HCT116 (cell line): ENCODE data around the gene TLR8. TPM values are rescaled to one million over a fixed set of nuclear protein-coding genes. Genes with fewer than 3 reads are reported as not detected.

ENCODE experiments used
- ATAC-seq: fragments of 200-7000 bp; cut with Tn5 transposase; 2 replicates; pipeline ENCODE4 v1.9.1; 2020; ENCODE audit warnings: mild to moderate bottlenecking, moderate library complexity
- BruUV-seq: library from RNA; stranded (reverse); fragments of 400-500 nt; replicated peaks from 2 replicates; lab custom pipeline; 2021; lab: Mats Ljungman, UMichigan
- CTCF ChIA-PET: fragments of 300-600 bp; sonication (Branson Sonifier 250); formaldehyde crosslinking; loops from one replicate; lab custom pipeline; 2021; ENCODE audit warnings: antibody characterized with exemption; lab: Charles Lee
- POLR2A ChIA-PET: fragments of 300-600, 350-600 bp; sonication (Branson Sonifier 250); formaldehyde crosslinking; loops from one replicate; lab custom pipeline; 2021; ENCODE audit warnings: antibody characterized with exemption; lab: Charles Lee
- RAD21 ChIA-PET, 2 experiments: fragments of 300-600 bp; sonication (Branson Sonifier 250); formaldehyde crosslinking; loops; one replicate each; lab custom pipeline; 2023; ENCODE audit warnings: low total read pairs in 2 of 2; ENCODE audit not compliant: uncharacterized antibody in 2 of 2, unreplicated experiment in 2 of 2, low non-redundant PET in 1 of 2; lab: Charles Lee
- DNase-seq: peaks from one replicate; pipeline ENCODE4 v3.0.0-alpha.2; 2010; ENCODE audit warnings: low read depth, low spot score
- H2AFZ ChIP-seq: fragments of 200-600 bp; shearing (Covaris generic), sonication (generic); 2 replicates; pipeline ENCODE4 v1.6.1; 2017; ENCODE audit warnings: low read depth, mixed run types, mixed read lengths, antibody characterized with exemption, low read length; ENCODE audit not compliant: poor library complexity, severe bottlenecking
- H3K27ac ChIP-seq: 2 replicates; pipeline ENCODE4 v1.5.1; 2012; ENCODE audit warnings: low read depth, low read length
- H3K27me3 ChIP-seq: fragments of 200-600 bp; sonication (generic); 2 replicates; pipeline ENCODE4 v1.6.1; 2016; ENCODE audit warnings: mixed run types, low read length, mixed read lengths; ENCODE audit not compliant: insufficient read depth
- H3K36me3 ChIP-seq, 2 experiments: fragments of 200-500 bp in 1 of 2; fragments of 200-600 bp in 1 of 2; sonication (Bioruptor generic) in 1 of 2; sonication (generic) in 1 of 2; 2 replicates each; pipeline versions ENCODE4 v1.5.1 to v1.6.1; 2014 to 2016; ENCODE audit warnings: low read length in 2 of 2, inconsistent platforms in 1 of 2, mixed read lengths in 1 of 2, mixed run types in 1 of 2; ENCODE audit not compliant: insufficient read depth in 2 of 2, control insufficient read depth in 1 of 2
- H3K4me1 ChIP-seq, 2 experiments: fragments of 200-600 bp in 1 of 2; sonication (generic) in 1 of 2; 2 replicates each; pipeline versions ENCODE4 v1.5.1 to v1.6.1; 2012 to 2017; ENCODE audit warnings: low read length in 2 of 2, inconsistent platforms in 1 of 2, mild to moderate bottlenecking in 1 of 2, mixed read lengths in 1 of 2, mixed run types in 1 of 2, moderate library complexity in 1 of 2; ENCODE audit not compliant: insufficient read depth in 2 of 2, control insufficient read depth in 1 of 2
- H3K4me2 ChIP-seq: fragments of 200-600 bp; sonication (generic); 2 replicates; pipeline ENCODE4 v1.6.1; 2017; ENCODE audit warnings: mixed run types, low read length, mixed read lengths
- H3K4me3 ChIP-seq, 2 experiments: fragments of 200-600 bp in 1 of 2; sonication (generic) in 1 of 2; replicated peaks in 1 of 2; 2 replicates each; pipeline ENCODE4 v1.5.1; 2011 to 2016; ENCODE audit warnings: low read length in 2 of 2, control low read depth in 1 of 2, low read depth in 1 of 2, mild to moderate bottlenecking in 1 of 2, mixed read lengths in 1 of 2, mixed run types in 1 of 2
- H3K79me2 ChIP-seq: fragments of 200-600 bp; sonication (generic); 2 replicates; pipeline ENCODE4 v1.6.1; 2017; ENCODE audit warnings: mild to moderate bottlenecking, mixed run types, low read length, moderate library complexity, mixed read lengths; ENCODE audit not compliant: insufficient read depth
- H3K9ac ChIP-seq: fragments of 200-600 bp; sonication (generic); 2 replicates; pipeline ENCODE4 v1.6.1; 2016; ENCODE audit warnings: low read length, mixed read lengths
- H3K9me2 ChIP-seq: fragments of 200-600 bp; sonication (generic), shearing (Covaris generic); 2 replicates; pipeline ENCODE4 v1.6.1; 2017; ENCODE audit warnings: mixed run types, mild to moderate bottlenecking, moderate library complexity; ENCODE audit not compliant: insufficient read depth
- H3K9me3 ChIP-seq, 2 experiments: fragments of 200-500 bp in 1 of 2; fragments of 200-600 bp in 1 of 2; sonication (Bioruptor generic) in 1 of 2; sonication (generic) in 1 of 2; 2 replicates each; pipeline ENCODE4 v1.6.1; 2014 to 2017; ENCODE audit warnings: low read length in 2 of 2, mixed read lengths in 2 of 2, inconsistent platforms in 1 of 2, low read depth in 1 of 2, mild to moderate bottlenecking in 1 of 2, mixed run types in 1 of 2, moderate library complexity in 1 of 2; ENCODE audit not compliant: control insufficient read depth in 1 of 2, insufficient read depth in 1 of 2
- H4K20me1 ChIP-seq: fragments of 200-600 bp; sonication (generic), shearing (Covaris generic); 2 replicates; pipeline ENCODE4 v1.6.1; 2017; ENCODE audit warnings: mixed run types, mild to moderate bottlenecking, moderate library complexity; ENCODE audit not compliant: insufficient read depth
- CEBPB ChIP-seq: IDR thresholded peaks from 2 replicates; pipeline ENCODE4 v1.6.1; 2012; ENCODE audit warnings: low read depth
- EZH2phosphoT487 ChIP-seq: fragments of 200-600 bp; IDR thresholded peaks from 2 replicates; pipeline ENCODE4 v1.6.1; 2018; ENCODE audit warnings: antibody characterized with exemption, borderline replicate concordance
- JUND ChIP-seq: IDR thresholded peaks from 2 replicates; pipeline ENCODE4 v1.6.1; 2012
- RAD21 ChIP-seq: IDR thresholded peaks from 2 replicates; pipeline ENCODE4 v1.6.1; 2012; ENCODE audit warnings: low read depth, mild to moderate bottlenecking
- ZFX ChIP-seq: fragments of 450-650 bp; IDR thresholded peaks from 2 replicates; pipeline ENCODE4 v1.6.1; 2017
- intact Hi-C: fragments of 100-400 bp; cut with micrococcal nuclease; formaldehyde crosslinking; loops from 2 replicates; pipeline ENCODE4 v1.10.0; 2022
- total RNA-seq: library from RNA; stranded (reverse); gene quantifications from one replicate; pipeline ENCODE4 v1.2.1, GENCODE V29; 2021; ENCODE audit not compliant: unreplicated experiment
- TF ChIP-seq, protein P1 (sequence below): IDR thresholded peaks from 2 replicates; pipeline ENCODE4 v1.6.1; 2011; ENCODE audit warnings: mild to moderate bottlenecking, low read length, moderate library complexity; ENCODE audit not compliant: insufficient replicate concordance; ENCODE audit errors: extremely low read depth

Gene TLR8
- total RNA-seq, 1 experiment from 2014 or later = not detected

- TF ChIP-seq, protein P1, sequence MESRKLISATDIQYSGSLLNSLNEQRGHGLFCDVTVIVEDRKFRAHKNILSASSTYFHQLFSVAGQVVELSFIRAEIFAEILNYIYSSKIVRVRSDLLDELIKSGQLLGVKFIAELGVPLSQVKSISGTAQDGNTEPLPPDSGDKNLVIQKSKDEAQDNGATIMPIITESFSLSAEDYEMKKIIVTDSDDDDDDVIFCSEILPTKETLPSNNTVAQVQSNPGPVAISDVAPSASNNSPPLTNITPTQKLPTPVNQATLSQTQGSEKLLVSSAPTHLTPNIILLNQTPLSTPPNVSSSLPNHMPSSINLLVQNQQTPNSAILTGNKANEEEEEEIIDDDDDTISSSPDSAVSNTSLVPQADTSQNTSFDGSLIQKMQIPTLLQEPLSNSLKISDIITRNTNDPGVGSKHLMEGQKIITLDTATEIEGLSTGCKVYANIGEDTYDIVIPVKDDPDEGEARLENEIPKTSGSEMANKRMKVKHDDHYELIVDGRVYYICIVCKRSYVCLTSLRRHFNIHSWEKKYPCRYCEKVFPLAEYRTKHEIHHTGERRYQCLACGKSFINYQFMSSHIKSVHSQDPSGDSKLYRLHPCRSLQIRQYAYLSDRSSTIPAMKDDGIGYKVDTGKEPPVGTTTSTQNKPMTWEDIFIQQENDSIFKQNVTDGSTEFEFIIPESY = no peak
- TF ChIP-seq CEBPB = no peak
- TF ChIP-seq RAD21 = no peak
- no peak for TF ChIP-seq JUND
- no peak for TF ChIP-seq EZH2phosphoT487
Observed at GRCh38 chrX:12966151-12966550, 59.7 kb downstream of the TLR8 start (continued).

DNA sequence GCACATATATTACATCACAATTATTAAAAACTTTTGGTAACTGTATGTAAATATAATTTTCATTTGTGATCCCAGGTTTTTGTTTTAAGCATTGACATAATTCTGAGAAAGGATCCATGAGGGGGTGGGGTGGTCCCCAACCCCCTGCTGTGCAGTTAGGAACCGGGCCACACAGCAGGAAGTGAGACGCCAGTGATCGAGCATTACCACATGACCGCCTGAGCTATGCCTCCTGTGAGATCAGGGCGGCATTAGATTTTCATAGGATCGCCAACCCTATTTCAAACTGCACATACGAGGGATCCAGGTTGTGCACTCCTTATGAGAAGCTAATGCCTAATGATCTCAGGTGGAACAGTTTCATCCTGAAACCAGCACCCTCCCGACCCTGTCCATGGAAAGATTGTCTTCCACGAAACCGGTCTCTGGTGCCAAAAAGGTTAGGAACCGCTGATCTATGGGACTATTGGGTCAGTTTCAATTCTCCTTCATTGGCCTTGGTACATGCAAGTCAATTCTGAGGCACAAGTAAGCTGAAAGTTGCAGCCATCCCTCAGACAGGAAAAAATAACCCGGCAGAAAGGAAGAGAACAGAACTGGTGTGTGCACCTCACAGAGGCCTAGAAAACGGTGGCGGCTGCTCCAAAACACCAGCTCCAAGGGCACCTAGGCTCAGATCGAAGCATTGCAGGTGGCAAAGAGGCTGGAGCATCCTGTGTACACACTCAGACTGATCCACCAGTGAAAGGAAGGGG is 61.5 kb downstream of the TLR8 start:
- Histone ChIP-seq H3K4me3 (no peak overlapping the region), H2AFZ (no peak overlapping the region), H3K4me2 (no peak overlapping the region), H3K27me3 (no peaks in the 10 kb centered on the region), H3K27ac (no peak overlapping the region), H3K4me1 (no peaks in the 10 kb centered on the region), H3K36me3 (no peaks in the 10 kb centered on the region), H3K9me2 (no peaks in the 10 kb centered on the region), H4K20me1 (no peaks in the 10 kb centered on the region), H3K79me2 (no peaks in the 10 kb centered on the region), H3K9ac (no peak overlapping the region), H3K9me3 (no peaks in the 10 kb centered on the region)
- ATAC-seq = no peak
- TF ChIP-seq ZFX = no peak
- TF ChIP-seq JUND = no peak
- ChIA-PET CTCF (no interaction called here), RAD21 (no interaction called here), POLR2A (no interaction called here)
- intact Hi-C loops = no loop called here
- no peak for DNase-seq
- BruUV-seq = no TSS peak
